Measurements from ENCODE around the gene DPYSL4.

The DPYSL4 gene

DNA sequence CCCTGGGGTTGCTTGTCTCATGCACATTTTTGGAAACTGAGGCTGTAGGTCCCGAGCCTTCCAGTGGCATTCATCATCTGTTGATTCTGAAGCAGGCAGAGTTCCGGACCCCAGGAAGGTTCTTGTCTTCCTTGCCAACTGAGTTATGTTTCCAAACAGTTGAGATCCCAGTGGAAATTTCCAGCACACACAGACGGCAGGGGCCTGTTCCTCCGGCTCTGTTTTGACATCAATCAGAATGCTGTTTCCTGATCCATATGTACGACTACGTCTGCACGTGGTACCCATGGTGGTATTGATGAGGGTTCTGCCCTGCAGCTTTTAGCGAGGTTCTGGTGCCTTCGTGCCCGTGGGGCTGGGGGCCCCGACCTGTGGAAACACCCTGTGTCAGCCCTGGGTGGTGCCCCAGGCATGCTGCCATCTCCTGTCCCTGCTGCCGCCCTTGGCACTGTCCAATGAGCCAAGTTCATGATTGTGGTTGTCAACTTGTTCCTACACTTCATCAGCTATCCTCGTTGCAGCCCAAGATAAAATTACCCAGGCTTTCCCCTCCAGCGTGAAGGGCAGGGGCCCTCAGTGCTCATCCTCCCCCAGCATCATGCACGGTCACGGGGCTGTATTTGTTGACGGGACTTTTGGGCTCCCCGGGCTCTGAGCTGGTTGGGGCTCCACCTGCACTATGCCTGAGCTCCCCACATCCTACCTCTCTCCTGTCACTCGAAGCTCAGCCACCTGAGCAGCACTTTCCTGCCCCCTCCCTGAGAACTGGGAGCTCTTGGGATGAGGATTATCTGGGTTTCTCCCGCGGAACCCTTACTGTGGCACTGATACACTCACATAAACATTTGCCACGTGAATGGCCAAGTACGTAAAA is 7.8 kb upstream of the DPYSL4 start:
- no peak for DNase-seq (ENCODE audit: low spot score)

DNA sequence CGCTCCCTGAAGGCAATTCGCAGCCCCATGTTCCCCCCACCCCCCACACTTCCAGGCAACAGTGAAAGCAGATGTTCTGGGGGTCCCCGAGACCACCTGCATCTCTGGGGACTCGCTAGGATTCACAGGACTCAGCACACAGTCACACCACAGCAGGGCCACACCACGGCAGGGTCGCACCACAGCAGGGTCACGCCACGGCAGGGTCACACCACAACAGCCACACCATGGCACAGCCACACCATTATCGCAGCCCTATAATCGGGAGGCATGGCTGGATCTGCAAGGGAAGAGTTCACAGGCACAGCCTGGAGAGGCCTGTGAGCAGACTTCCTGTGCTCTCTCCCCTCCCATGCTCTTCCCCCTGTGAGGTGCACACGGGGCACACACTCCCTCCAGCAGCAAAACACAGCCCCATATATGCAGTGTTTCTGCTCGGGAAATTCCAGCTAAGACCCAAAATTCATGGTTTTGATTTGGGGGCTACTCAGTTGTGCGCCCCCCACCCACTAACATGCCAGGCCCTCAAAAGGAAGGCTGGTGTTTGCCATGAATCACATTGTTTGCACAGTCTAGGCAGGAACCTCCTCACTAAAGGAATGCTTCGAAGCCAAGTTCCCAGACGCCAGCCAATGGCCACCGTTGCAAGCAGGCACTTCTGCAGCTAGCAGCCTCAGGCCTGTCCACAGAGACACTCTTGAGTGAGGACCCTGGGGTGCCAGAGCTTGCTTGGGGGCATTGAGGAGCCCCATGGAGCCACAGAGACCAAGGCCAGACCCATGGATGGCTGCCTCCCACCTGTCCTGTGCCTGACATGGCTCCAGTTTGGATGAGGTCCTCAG is 7.0 kb upstream of the DPYSL4 start:
- DNase-seq (ENCODE audit: low spot score): no peak

DNA sequence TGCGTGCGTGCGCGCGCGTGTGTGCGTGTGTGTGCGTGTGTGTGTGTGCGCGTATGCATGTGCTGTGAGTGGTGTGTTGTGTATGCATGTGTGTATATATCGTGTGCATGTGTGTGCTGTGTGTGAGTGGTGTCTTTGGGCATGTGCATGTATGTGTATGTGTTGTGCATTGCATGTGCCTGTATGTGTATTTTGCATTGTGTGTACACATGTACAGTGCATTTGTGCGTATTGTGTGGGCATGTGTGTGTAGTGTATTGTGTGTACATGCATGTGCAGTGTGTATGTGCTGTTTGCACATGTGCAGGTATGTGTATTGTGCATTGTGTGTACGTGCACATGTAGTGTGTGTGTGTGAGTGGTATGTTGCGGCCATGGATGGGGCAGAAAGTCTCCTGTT is 6.0 kb upstream of the DPYSL4 start:
- no peak for DNase-seq (ENCODE audit: low spot score)

DNA sequence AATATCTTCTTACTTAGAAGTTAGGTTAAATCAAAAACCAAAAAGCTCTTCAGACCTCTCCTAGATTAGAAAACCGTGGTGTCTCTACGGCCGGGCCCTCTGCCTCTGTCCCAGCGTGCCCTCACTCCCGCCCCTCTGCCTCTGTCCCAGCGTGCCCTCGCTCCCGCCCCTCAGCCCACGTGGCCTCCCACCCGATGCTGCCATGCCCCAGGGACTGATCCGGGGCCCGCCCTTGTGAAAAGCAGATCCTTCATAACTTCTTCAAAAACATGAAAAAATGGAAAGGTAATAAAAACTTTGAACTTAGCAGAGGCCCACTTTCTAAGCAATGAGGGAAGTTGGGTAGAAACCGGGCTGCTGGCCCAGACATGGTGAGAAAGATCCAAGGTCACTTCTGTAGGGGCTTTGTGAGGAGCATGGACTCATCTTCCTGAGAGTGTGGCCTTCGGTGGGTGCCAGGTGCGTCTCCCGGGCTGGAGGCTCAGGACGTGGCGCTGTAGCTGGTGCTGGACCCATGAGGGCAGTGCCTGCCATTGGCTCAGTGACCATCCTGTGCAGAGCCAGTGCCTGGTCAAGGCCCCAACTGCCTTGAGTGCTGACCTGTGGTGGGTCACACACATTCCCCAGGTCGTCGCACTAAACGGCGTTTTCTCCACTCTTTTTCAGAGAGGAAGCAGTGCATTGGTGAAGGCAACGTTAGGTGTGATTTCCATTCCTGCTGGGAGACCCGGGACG is 4.9 kb upstream of the DPYSL4 start:
- DNase-seq (ENCODE audit: low spot score): no peak

DNA sequence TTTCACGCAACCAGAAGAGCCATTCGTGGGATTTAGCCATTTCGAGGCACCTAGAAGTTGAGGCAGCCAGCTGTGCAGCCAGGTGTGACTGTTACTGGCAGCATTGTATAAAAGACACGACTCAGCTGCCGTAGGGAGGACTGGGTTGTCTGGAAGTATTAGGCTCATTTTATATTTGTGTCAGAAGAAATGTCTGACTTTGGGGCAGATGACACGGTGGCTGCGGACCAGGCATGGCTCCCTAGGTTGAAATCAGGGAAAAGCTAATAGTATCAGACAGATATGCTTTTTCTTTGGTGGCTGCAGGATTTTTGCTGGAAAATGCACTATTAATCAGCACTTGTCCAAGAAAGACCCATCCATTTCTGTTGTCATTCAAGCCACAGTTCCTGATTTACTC is 4.2 kb upstream of the DPYSL4 start:
- DNase-seq (ENCODE audit: low spot score): no peak

DNA sequence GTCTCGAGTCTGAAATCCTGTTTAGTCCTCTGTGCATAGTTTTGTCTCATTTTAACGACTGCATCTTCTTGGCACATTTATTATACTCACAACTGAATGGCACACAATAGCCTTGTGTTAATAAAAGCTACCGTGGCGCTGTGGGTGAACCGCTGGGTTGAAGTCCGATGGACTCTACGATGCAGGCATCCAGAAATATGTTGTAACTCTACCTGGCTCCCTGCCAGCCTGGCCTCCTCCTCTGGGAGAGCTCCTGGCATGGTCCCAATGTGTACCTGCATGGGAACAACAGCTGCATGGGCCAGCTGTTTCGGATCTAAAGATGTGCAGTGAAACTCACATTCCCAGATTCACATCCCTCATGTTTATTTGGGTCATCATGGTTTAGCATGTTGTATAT is 3.7 kb upstream of the DPYSL4 start:
- no peak for DNase-seq (ENCODE audit: low spot score)

DNA sequence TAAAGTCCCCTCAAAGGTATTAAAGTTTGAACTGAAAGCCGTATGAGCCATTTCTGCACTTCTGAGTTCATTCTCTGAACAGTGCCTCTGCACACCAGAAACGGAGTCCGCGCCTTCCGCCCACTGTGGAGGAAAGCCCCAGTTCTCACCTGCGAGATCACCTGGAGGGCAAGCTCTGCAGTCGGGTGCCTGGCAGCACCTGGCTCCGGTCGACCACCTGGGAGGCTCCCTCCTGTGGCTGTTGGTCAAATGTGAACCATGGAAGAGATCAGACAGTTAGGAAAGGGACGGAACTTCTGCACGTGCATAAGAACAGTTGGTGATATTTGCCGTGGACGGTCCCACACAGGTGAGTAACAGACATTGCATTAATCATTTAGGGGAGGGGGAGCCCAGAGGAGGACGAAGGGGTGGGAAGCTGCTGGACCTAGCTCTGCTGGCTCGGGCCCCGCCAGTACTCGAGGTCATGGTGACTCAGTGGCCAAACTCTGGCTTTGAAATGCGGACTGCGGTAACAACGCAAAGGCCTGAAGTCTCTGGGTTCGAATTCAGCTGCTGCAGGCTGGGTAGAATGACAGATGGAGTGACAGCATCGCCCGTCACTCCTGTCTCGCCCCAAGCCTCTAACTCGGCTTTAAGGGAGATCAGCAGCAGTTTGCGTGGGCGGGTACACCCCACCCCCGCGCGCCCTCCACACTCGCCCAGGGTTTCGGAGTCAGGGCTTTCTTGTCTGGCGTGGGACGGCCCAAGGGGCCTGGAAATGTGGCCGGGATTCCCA is 1.7 kb upstream of the DPYSL4 start:
- no peak for DNase-seq (ENCODE audit: low spot score)

DNA sequence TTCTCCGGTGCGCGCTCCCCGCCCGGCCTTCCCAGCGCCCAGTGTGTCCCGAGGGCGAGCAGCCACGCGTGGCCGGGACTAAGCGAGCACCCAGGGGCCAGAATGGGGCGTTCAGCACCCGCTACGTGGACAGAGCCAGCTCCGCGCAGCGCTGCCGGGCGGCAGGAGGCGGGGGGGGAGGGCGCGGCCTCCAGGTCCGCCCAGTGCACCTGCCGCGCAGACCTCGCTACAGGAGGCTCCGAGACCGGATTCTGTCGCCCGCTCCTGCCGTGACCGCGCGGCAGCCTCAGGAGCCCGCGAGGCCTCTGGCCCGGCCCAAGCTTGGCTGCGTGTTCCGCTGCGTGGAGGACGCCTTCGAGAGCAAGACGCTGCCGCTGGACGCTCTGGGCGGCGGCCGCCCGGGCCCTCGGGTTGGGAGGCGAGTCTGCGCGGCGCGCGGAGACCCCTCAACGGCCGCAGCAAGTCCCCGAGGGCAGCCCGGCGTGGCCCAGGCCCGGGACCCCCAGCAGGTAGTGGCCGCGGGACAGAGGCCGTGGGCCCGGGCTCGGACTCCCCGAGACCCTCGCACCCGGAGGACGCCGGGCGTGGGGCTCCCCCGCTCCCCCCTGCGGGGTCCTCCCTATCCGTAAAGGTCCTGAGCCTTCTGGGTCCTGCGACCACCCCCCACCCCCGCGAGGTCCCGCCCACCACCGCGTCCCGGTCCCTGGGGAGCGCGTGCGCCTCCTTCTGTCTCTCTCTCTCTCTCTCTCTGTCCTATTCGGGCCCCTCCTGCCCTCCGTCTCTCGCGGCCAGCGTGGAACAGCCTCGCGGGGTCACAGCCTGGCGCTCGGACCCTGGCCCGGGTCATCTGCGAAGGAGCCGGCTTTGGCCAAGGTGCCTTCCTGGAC is 904 bp upstream of the DPYSL4 start:
- DNase-seq (ENCODE audit: low spot score): no peak

DNA sequence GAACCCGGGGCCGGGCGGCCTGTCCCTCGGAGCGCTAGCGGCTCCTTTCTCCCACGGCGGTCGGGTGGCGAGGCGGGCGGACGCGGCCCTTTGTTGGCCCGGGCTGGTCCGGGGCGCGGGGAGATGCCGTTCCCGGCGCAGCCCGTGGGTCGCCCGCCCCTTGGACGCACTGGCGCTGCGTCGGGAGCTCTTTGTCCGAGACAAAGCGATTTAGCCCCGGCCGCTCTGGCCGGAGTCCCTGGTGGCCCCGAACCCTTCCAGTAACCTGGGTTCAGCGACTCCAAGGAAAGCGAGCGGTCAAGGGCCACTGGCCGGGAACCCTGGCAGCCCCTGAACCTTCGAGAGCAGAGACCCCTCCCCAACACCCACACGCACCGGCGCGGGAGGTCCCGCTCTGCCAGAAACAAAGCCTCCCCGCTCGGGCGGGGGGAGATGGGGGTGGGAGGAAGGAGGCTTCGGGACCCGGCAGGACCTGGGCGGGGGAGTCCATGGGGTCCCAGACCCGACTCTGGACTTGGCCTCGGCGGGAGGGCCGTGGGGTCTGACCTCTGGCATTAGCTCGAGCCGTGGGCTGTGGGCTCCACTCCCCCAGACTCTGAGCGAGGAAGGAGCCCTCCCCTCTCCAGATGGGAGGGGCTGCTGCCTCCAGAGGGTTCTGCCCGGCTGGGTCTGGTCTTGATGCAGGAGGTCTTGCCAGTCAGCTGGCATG is 836 bp downstream of the DPYSL4 start:
- no peak for DNase-seq (ENCODE audit: low spot score)

DNA sequence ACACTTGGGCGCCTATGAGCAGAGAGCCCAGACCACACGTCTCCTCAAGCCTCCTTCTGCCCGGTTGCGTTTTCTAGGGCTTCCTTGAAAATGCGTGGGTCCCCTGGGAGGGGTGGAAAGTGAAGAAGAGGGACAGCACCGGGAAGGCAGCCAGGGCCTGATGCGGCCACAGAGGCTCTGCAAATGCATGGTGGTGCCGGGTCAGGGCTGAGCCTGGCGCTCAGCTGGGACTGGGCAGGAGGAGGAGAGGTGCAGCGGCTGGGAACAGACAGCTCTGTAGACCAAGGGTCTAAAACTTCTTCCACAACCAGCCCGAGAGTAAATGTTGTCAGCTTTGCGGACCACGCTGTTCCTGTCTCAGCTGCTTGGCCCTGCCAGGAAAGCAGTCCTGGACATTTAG is 1.6 kb downstream of the DPYSL4 start:
- no peak for DNase-seq (ENCODE audit: low spot score)

DNA sequence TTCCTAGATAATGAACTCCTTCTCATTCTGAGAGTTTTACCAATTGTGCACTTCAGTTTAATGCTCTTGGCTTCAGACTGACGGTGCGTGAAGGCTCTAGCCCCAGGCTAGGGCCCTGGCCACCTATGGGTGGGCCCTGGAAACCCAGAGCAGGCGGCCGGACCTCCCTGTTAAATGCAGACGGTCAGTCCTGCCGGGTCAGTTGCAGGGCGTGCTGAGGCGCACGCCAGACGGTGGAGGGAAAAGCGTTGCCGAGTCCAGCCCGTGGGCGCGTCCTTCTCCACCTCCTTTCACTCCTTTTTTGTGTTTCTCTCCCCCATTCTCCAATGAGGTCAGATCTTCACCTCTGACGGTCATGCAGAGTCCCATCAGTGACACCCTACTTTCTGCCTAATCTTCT is 2.3 kb downstream of the DPYSL4 start:
- DNase-seq (ENCODE audit: low spot score): no peak

DNA sequence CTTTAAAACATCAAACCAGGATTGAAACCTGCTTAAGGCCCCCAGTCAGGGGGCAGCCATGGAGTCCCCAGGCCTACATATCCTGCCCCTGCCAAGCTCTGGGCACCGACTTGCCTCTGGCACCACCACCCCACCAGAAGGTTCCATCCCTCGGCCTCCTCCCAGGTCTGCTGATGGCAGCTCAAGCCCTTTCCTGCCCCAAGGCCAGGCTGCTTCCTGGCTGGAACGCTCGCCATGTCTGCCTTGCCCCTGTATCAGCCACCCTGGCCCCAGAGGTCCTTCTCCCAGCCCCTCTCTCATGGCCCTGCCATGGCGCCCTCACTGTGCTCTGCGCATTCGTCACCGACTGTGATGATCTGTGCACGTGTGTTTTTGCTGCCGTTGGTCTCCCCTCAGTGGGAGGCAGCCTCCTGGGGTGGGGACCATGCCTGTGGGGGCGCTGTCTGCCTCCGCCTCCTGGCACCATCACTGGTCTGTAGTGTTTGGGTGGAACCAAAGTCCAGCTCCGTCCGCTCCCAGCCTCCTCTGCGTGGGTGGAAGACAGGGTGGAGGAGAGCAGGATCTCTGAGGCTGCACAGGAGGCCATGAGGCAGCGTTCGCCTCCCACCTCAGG is 3.2 kb downstream of the DPYSL4 start:
- no peak for DNase-seq (ENCODE audit: low spot score)

DNA sequence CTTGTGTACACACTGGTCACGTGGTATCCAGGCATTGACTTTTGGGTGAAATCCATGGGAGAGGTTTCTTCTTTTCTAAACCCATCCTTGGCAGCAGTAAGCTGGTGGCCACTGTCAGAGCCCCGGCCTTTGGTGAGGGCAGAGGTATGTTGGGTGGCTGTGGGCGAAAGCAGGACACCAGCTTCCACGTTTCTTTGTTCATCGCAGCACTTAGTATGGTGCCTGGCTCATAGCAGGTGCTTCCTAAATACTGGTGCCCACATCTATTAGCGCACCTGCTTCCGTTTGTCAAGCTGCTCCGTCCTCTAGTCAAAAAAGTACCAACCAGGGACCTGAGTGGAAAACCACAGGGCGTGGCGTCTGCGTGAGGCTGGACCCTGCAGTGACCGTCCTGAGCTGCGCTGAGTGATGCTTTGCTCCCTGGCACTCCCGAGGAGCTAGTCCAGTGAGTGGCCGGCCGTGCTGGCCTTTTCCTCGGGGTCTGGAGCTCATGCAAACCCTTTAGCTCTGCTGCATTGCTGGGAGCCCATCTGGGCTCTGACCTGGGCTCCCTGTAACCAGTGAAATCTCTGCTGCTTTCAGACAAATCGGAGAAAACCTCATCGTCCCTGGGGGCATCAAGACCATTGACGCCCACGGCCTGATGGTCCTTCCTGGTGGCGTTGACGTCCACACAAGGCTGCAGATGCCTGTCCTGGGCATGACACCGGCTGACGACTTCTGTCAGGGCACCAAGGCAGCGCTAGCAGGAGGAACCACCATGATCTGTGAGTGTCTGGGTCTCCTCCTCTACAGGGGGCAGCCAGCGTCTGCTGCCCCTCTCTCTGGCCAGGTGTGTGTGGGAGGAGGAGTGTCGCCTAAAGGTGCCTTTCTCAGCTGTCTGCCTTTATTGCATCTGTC is 5.6 kb downstream of the DPYSL4 start:
- DNase-seq (ENCODE audit: low spot score): no peak

DNA sequence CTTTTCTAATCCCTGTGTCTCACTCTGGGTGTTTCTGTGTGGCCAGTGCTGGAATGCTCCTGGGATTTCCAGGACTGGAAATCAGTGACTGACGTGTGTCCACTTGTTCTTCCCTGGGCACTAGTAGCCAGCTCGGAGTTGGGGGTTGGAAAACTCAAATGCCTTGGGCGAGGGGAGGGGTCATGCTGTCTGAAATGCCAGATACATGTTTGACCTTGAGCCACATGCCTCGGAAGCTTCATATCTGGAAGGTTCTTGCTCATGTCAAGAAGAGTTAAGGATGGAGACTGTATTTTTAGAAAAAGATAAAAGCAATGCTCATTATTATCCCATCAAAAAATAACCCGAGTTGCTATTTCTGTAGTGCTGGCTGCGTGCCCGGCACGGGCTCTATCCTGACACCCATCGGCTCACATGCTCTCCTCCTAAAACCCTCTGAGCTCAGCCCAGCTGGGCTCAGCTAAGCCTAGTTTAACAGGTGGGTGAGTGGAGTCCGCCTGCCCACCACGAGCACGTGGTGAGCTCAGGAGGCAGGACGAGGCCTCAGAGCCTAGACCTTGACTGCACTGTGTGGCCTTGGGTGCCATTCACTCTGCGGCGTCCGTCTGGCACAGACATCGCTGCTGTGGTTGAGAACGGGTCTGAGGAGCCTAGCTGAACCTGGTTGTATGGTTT is 6.4 kb downstream of the DPYSL4 start:
- DNase-seq (ENCODE audit: low spot score): no peak

DNA sequence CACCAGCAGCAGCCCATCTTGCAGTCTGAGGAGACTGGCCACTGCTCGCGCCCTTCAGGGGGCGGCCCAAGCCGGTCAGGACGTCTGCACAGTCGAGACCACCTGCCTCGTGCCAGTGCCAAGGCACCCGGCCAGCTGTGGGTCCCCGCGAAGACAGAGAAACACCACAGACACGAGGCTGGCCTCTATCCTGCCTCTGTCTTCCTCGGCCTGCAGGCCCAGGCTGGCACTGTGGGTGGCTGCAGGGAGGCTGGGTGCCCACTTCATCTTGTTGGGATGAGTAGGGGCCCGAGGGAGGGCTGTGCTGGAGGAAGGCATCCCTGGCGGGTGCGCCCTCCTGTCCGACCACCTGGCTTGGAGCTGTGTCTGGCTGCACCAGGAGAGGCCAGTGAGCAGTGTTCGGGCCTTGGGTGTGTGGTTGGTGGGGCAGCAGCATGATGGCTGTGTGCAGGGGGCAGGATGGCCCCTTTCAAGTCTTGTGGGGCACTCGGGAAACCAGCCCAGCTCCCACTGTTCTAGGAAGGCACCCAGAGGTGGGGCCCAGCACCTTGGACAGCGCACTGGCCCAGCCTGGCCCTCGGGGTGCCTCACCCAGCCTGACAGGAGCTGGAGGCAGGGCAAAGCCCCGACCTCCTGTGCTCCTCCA is 7.3 kb downstream of the DPYSL4 start:
- DNase-seq (ENCODE audit: low spot score): no peak

DNA sequence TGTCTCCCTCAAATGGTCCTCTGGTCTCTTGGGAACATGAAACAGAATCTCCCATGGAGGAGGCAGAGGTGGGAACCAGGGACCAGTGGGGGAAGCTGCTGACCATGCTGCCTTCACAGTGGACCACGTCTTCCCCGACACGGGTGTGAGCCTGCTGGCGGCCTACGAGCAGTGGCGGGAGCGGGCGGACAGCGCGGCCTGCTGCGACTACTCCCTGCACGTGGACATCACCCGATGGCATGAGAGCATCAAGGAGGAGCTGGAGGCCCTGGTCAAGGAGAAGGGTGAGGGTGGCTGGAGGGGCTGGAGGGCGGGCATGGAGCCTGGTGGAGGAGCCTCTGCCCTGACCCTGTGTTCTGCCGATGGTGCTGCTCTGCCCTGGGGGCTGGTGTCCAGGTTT is 8.0 kb downstream of the DPYSL4 start:
- no peak for DNase-seq (ENCODE audit: low spot score)

DNA sequence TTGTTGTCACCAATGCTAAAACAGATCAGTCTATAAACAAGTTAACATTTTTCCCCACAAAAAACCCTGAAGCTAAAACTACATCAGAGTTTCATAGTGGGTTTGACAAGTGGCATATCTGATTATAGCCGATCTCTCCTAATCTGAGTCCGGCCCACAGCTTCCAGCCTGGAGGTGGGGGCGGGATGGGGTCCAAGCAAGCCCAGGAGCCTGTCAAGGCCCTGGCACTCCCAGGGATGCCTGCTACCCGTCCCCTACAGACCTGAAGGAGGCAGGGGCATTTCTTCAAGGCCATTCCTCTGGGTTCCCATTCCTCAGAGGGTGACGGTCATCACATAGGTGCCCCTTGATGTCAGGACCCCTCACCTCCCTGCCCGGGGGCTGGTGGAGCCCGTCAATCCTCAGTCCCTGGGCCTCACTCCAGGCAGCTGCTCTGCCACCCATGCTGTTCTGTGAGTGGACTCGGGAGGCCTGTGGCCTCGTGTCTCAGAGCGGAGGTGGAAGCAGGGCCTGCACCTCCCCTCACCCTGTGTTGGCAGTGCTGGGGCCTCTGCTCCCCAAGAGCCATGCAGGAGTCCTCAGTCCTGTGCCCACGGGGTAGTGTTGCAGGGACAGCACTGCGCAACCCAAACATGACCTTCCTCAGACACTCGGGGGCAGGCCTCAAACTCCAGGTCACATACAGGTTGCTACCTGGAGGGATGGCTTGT is 8.8 kb downstream of the DPYSL4 start:
- no peak for DNase-seq (ENCODE audit: low spot score)

Measured in left forelimb (tissue), 1 donor.